ENCODE measurements around the gene MRPL48. TPM values are rescaled to one million over a fixed set of nuclear protein-coding genes. Genes with fewer than 3 reads are reported as not detected.

MRPL48 gene
- total and polyA plus RNA-seq, 2 donors from 2014 or later, result 27.5 to 79.3 TPM

- Histone ChIP-seq H3K9ac (ENCODE audit: low read length in 3 of 3) (no peak overlapping the region), H3K36me3 (ENCODE audit: control insufficient read depth in 2 of 3, insufficient read depth in 3 of 3, low read length in 3 of 3) (peaks cover 2 to 38% (median 12%) of the 10 kb centered on the region in 3 donors), H3K27me3 (ENCODE audit: control insufficient read depth, insufficient read depth, low read length) (no peaks in the 10 kb centered on the region), H3K27ac (ENCODE audit: low read depth in 2 of 2, low read length in 2 of 2) (no peak overlapping the region), H3K9me3 (ENCODE audit: control insufficient read depth in 2 of 3, insufficient read depth in 1 of 3, low read length in 3 of 3) (no peaks in the 10 kb centered on the region), H3K4me1 (ENCODE audit: control insufficient read depth in 2 of 3, insufficient read depth in 2 of 3, low read depth in 1 of 3, low read length in 3 of 3) (no peaks in the 10 kb centered on the region), H3K4me3 (ENCODE audit: low read length in 3 of 3) (no peak overlapping the region)
- no peak for TF ChIP-seq CTCF (IDR thresholded peaks at IDR 0.05; ENCODE audit: borderline replicate concordance, extremely low read depth, insufficient read depth)
- intact Hi-C loops (cut with DNase I), result no loop called here
- no peak for DNase-seq
- FAIRE-seq, result no peak
Measured at GRCh38 chr11:73912026-73912425, 124.4 kb downstream of the MRPL48 start.

DNA sequence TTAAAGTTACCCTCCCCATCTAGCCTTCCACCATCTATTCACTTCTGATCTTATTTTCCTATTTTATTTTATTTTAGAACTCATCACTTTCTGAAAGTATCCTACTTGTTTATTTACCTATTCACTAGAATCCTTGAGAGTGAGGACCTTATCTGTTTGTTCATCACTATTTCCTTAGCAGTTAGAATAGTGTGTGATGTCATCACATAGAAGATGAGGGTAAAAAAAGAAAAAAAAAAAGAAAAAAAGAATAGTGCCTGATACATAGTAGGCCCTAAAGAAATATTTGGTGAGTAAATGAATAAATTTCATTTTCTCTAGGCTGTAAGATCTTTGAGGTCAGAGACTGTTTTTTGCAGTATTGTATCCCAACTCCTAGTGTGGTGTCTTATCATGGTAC, 125.8 kb downstream of the MRPL48 start:
- Histone ChIP-seq H3K9ac (ENCODE audit: low read length in 3 of 3) (no peak overlapping the region), H3K4me3 (ENCODE audit: low read length in 3 of 3) (no peak overlapping the region), H3K27me3 (ENCODE audit: control insufficient read depth, insufficient read depth, low read length) (no peaks in the 10 kb centered on the region), H3K27ac (ENCODE audit: low read depth in 2 of 2, low read length in 2 of 2) (peak overlapping the region in 1 of 2 donors; percentile 4), H3K36me3 (ENCODE audit: control insufficient read depth in 2 of 3, insufficient read depth in 3 of 3, low read length in 3 of 3) (peaks cover 2 to 32% (median 13%) of the 10 kb centered on the region in 3 donors), H3K4me1 (ENCODE audit: control insufficient read depth in 2 of 3, insufficient read depth in 2 of 3, low read depth in 1 of 3, low read length in 3 of 3) (no peaks in the 10 kb centered on the region), H3K9me3 (ENCODE audit: control insufficient read depth in 2 of 3, insufficient read depth in 1 of 3, low read length in 3 of 3) (no peaks in the 10 kb centered on the region)
- DNase-seq (no peak), FAIRE-seq (no peak)
- intact Hi-C loops (cut with DNase I), result no loop called here
- TF ChIP-seq CTCF (IDR thresholded peaks at IDR 0.05; ENCODE audit: borderline replicate concordance, extremely low read depth, insufficient read depth), result no peak

- Histone ChIP-seq H3K4me3 (ENCODE audit: low read length in 3 of 3) (no peak overlapping the region), H3K9ac (ENCODE audit: low read length in 3 of 3) (no peak overlapping the region), H3K36me3 (ENCODE audit: control insufficient read depth in 2 of 3, insufficient read depth in 3 of 3, low read length in 3 of 3) (peaks cover 9 to 37% (median 17%) of the 10 kb centered on the region in 3 donors), H3K9me3 (ENCODE audit: control insufficient read depth in 2 of 3, insufficient read depth in 1 of 3, low read length in 3 of 3) (no peaks in the 10 kb centered on the region), H3K4me1 (ENCODE audit: control insufficient read depth in 2 of 3, insufficient read depth in 2 of 3, low read depth in 1 of 3, low read length in 3 of 3) (no peaks in the 10 kb centered on the region), H3K27me3 (ENCODE audit: control insufficient read depth, insufficient read depth, low read length) (no peaks in the 10 kb centered on the region), H3K27ac (ENCODE audit: low read depth in 2 of 2, low read length in 2 of 2) (no peak overlapping the region)
- DNase-seq (no peak), FAIRE-seq (no peak)
- no peak for TF ChIP-seq CTCF (IDR thresholded peaks at IDR 0.05; ENCODE audit: borderline replicate concordance, extremely low read depth, insufficient read depth)
- intact Hi-C loops (cut with DNase I), result no loop called here
Measured at GRCh38 chr11:73914284-73914683, 126.6 kb downstream of the MRPL48 start.

Other genes starting within 250 kb of the MRPL48 start
- 38.1 TPM for gene FAM168A, start 189.8 kb upstream of the MRPL48 start, total RNA-seq
- 8.9 TPM for gene FAM168A, start 189.8 kb upstream of the MRPL48 start, polyA plus RNA-seq (ENCODE audit: insufficient read depth, low read depth, low replicate concordance)
- 21.0 TPM for gene PLEKHB1, start 141.3 kb upstream of the MRPL48 start, total RNA-seq
- gene PLEKHB1, start 141.3 kb upstream of the MRPL48 start, polyA plus RNA-seq (ENCODE audit: insufficient read depth, low read depth, low replicate concordance), result 30.4 TPM
- gene RAB6A, start 26.8 kb upstream of the MRPL48 start, total RNA-seq, result 138 TPM
- gene RAB6A, start 26.8 kb upstream of the MRPL48 start, polyA plus RNA-seq (ENCODE audit: insufficient read depth, low read depth, low replicate concordance), result 61.0 TPM
- 64.7 TPM for gene COA4, start 89.0 kb downstream of the MRPL48 start, total RNA-seq
- 177 TPM for gene COA4, start 89.0 kb downstream of the MRPL48 start, polyA plus RNA-seq (ENCODE audit: insufficient read depth, low read depth, low replicate concordance)
- 18.2 TPM for gene PAAF1, start 89.1 kb downstream of the MRPL48 start, total RNA-seq
- 31.4 TPM for gene PAAF1, start 89.1 kb downstream of the MRPL48 start, polyA plus RNA-seq (ENCODE audit: insufficient read depth, low read depth, low replicate concordance)
- gene DNAJB13, start 163.2 kb downstream of the MRPL48 start, total RNA-seq, result 4.3 TPM
- 1.5 TPM for gene DNAJB13, start 163.2 kb downstream of the MRPL48 start, polyA plus RNA-seq (ENCODE audit: insufficient read depth, low read depth, low replicate concordance)
- gene UCP2, start 195.0 kb downstream of the MRPL48 start, total RNA-seq, result 104 TPM
- gene UCP2, start 195.0 kb downstream of the MRPL48 start, polyA plus RNA-seq (ENCODE audit: insufficient read depth, low read depth, low replicate concordance), result 36.4 TPM
- 4.0 TPM for gene UCP3, start 221.2 kb downstream of the MRPL48 start, total RNA-seq
- 0.28 TPM for gene UCP3, start 221.2 kb downstream of the MRPL48 start, polyA plus RNA-seq (ENCODE audit: insufficient read depth, low read depth, low replicate concordance)